ENCODE measurements around the gene UQCC3. TPM values are rescaled to one million over a fixed set of nuclear protein-coding genes. Genes with fewer than 3 reads are reported as not detected.
A peak's percentile ranks its signal among the peaks of the same experiment; 100 is the strongest.

UQCC3 gene
- total and polyA plus RNA-seq, 2 of the 13 experiments (the other 11 are each of a cell fraction or from before 2014, with no cell fraction given), result 7.7 to 16.0 TPM

GRCh38 chr11:62665075-62665598 lies 6.3 kb upstream of the UQCC3 start, which contains the start of the genes C11orf98 and CSKMT (continued):
- TF ChIP-seq, protein P1, sequence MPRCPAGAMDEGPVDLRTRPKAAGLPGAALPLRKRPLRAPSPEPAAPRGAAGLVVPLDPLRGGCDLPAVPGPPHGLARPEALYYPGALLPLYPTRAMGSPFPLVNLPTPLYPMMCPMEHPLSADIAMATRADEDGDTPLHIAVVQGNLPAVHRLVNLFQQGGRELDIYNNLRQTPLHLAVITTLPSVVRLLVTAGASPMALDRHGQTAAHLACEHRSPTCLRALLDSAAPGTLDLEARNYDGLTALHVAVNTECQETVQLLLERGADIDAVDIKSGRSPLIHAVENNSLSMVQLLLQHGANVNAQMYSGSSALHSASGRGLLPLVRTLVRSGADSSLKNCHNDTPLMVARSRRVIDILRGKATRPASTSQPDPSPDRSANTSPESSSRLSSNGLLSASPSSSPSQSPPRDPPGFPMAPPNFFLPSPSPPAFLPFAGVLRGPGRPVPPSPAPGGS (CRISPR knock-in tag; IDR thresholded peaks at IDR 0.05), result no peak
- TF ChIP-seq ZNF33A (CRISPR knock-in tag; IDR thresholded peaks at IDR 0.05; ENCODE audit: borderline replicate concordance), result peak; percentile 88; the same call in 1 of the 2 replicates
- TF ChIP-seq GATA4 (IDR thresholded peaks at IDR 0.05; ENCODE audit: borderline replicate concordance, low read depth), result peak; percentile 94
- no peak for TF ChIP-seq EZH2 (conservative IDR thresholded peaks at IDR 0.05; ENCODE audit: low read depth, low read length)
- TF ChIP-seq ZNF264 (CRISPR knock-in tag; IDR thresholded peaks at IDR 0.05), result 0 out of 2 replicates have a peak, but pooled peaks have one; percentile 73
- TF ChIP-seq HNRNPK (IDR thresholded peaks at IDR 0.05; ENCODE audit: low read depth, low read length, poor library complexity, severe bottlenecking), result peak; percentile 74
- peak; percentile 91 for TF ChIP-seq ZFX (CRISPR knock-in tag; IDR thresholded peaks at IDR 0.05; ENCODE audit: low read depth)
- TF ChIP-seq ZBTB20 (CRISPR knock-in tag; IDR thresholded peaks at IDR 0.05; ENCODE audit: borderline replicate concordance, low read depth), result 0 out of 2 replicates have a peak, but pooled peaks have one; percentile 69
- 0 out of 2 replicates have a peak, but pooled peaks have one; percentile 57 for TF ChIP-seq KIAA2018 (CRISPR knock-in tag; IDR thresholded peaks at IDR 0.05; ENCODE audit: borderline replicate concordance)
- TF ChIP-seq SMYD3 (CRISPR knock-in tag; IDR thresholded peaks at IDR 0.05), result peak; percentile 75; the same call in 1 of the 2 replicates
- peak; percentile 20; the same call in 1 of the 2 replicates for TF ChIP-seq HOXA3 (CRISPR knock-in tag; IDR thresholded peaks at IDR 0.05)
- TF ChIP-seq MIER2 (CRISPR knock-in tag; IDR thresholded peaks at IDR 0.05), result 0 out of 2 replicates have a peak, but pooled peaks have one; percentile 8
- TF ChIP-seq GLI4 (CRISPR knock-in tag; IDR thresholded peaks at IDR 0.05; ENCODE audit: borderline replicate concordance), result no peak
- 0 out of 2 replicates have a peak, but pooled peaks have one; percentile 78 for TF ChIP-seq HNRNPL (IDR thresholded peaks at IDR 0.05; ENCODE audit: low read depth, low read length)
- 0 out of 2 replicates have a peak, but pooled peaks have one; percentile 49 for TF ChIP-seq PAX8 (CRISPR knock-in tag; IDR thresholded peaks at IDR 0.05; ENCODE audit: borderline replicate concordance)
- TF ChIP-seq, protein P2, sequence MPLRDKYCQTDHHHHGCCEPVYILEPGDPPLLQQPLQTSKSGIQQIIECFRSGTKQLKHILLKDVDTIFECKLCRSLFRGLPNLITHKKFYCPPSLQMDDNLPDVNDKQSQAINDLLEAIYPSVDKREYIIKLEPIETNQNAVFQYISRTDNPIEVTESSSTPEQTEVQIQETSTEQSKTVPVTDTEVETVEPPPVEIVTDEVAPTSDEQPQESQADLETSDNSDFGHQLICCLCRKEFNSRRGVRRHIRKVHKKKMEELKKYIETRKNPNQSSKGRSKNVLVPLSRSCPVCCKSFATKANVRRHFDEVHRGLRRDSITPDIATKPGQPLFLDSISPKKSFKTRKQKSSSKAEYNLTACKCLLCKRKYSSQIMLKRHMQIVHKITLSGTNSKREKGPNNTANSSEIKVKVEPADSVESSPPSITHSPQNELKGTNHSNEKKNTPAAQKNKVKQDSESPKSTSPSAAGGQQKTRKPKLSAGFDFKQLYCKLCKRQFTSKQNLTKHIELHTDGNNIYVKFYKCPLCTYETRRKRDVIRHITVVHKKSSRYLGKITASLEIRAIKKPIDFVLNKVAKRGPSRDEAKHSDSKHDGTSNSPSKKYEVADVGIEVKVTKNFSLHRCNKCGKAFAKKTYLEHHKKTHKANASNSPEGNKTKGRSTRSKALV (CRISPR knock-in tag; IDR thresholded peaks at IDR 0.05), result 0 out of 2 replicates have a peak, but pooled peaks have one; percentile 55
